ENCODE results near the gene ZFP82.

ZFP82 gene

GRCh38 chr19:36373638-36374156 is 44.7 kb downstream of the ZFP82 start:
- DNase-seq (ENCODE audit: low read depth, low spot score), result no peak

- no peak for DNase-seq (ENCODE audit: low read depth, low spot score)
Observed at GRCh38 chr19:36371886-36372285, 46.6 kb downstream of the ZFP82 start.

GRCh38 chr19:36363845-36364244 is 54.6 kb downstream of the ZFP82 start:
- no peak for DNase-seq (ENCODE audit: low read depth, low spot score)
